22Rv1 (cell line): ENCODE data around the gene KRTAP23-1.

Experiments used
- H3K27ac ChIP-seq: fragments of 450-650 bp; 2 replicates; pipeline ENCODE4 v1.5.1; 2017
- ZFX ChIP-seq: fragments of 450-650 bp; IDR thresholded peaks from 2 replicates; pipeline ENCODE4 v1.6.1; 2017; ENCODE audit warnings: antibody characterized with exemption, borderline replicate concordance
- TF ChIP-seq, protein P1 (sequence below): fragments of 450-650 bp; IDR thresholded peaks from 2 replicates; pipeline ENCODE4 v1.5.1; 2017; ENCODE audit warnings: mild to moderate bottlenecking

The KRTAP23-1 gene

GRCh38 chr21:30315701-30316100 lies 32.7 kb downstream of the KRTAP23-1 start:
- no peak overlapping the region for H3K27ac ChIP-seq
- no peak for TF ChIP-seq ZFX
- TF ChIP-seq, protein P1, sequence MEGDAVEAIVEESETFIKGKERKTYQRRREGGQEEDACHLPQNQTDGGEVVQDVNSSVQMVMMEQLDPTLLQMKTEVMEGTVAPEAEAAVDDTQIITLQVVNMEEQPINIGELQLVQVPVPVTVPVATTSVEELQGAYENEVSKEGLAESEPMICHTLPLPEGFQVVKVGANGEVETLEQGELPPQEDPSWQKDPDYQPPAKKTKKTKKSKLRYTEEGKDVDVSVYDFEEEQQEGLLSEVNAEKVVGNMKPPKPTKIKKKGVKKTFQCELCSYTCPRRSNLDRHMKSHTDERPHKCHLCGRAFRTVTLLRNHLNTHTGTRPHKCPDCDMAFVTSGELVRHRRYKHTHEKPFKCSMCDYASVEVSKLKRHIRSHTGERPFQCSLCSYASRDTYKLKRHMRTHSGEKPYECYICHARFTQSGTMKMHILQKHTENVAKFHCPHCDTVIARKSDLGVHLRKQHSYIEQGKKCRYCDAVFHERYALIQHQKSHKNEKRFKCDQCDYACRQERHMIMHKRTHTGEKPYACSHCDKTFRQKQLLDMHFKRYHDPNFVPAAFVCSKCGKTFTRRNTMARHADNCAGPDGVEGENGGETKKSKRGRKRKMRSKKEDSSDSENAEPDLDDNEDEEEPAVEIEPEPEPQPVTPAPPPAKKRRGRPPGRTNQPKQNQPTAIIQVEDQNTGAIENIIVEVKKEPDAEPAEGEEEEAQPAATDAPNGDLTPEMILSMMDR = no peak

DNA sequence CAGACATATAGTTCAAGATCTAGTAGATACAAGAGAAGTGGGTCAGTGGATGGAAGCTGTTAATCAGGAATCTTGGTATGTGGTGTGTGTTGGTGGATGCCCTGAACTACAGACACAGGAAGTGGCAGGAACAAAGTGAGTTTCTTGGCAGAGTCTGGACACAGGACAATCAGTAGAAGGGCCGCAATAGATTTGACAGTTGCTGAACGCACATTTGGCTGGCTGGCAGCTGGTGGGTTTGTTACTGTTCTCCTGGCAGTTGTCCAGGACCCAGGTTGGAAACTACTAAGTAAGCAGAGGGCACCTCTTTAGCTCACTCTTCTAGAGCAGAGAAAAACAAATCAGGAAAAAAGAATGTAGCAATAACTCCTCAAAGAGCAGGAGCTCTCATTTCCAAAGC lies 41.5 kb downstream of the KRTAP23-1 start:
- no peak for TF ChIP-seq ZFX
- TF ChIP-seq, protein P1 = no peak
- H3K27ac ChIP-seq = no peak overlapping the region

- no peak overlapping the region for H3K27ac ChIP-seq
- TF ChIP-seq ZFX = no peak
These were observed 43.3 kb downstream of the KRTAP23-1 start for GRCh38 chr21:30305136-30305535.
